Chondrocyte (in vitro differentiated cells): Measurements from ENCODE around the gene SLC46A1. TPM values are rescaled to one million over a fixed set of nuclear protein-coding genes. Genes with fewer than 3 reads are reported as not detected.

Experiments used
- DNase-seq: peaks from one replicate; pipeline ENCODE4 v3.0.0; 2021; ENCODE audit warnings: mixed read lengths, low spot score
- H3K27ac Mint-ChIP-seq: one replicate; pipeline ENCODE4 v1.8.0; 2021; ENCODE audit warnings: mild to moderate bottlenecking, moderate library complexity, mixed read lengths; ENCODE audit not compliant: unreplicated experiment
- H3K27me3 Mint-ChIP-seq: 2 replicates; pipeline ENCODE4 v1.8.0; 2021; ENCODE audit warnings: low read depth, mixed read lengths
- H3K36me3 Mint-ChIP-seq: 2 replicates; pipeline ENCODE4 v1.8.0; 2021; ENCODE audit warnings: low read depth, mixed read lengths
- H3K4me1 Mint-ChIP-seq: 2 replicates; pipeline ENCODE4 v1.8.0; 2021; ENCODE audit warnings: low read depth, mild to moderate bottlenecking, mixed read lengths
- H3K4me3 Mint-ChIP-seq: one replicate; pipeline ENCODE4 v1.8.0; 2021; ENCODE audit warnings: mild to moderate bottlenecking, moderate library complexity, mixed read lengths; ENCODE audit not compliant: unreplicated experiment
- H3K9me3 Mint-ChIP-seq: 2 replicates; pipeline ENCODE4 v1.8.0; 2021; ENCODE audit warnings: low read depth, mixed read lengths
- microRNA-seq: library from miRNA; unstranded; fragments of <30 nt; microRNA quantifications from one replicate; pipeline ENCODE4 v1.2.0, GENCODE V29; 2020; ENCODE audit warnings: borderline number of aligned reads
- total RNA-seq: library from RNA; stranded (reverse); gene quantifications from 3 replicates; pipeline ENCODE4 v1.2.1, GENCODE V29; 2021
- TF ChIP-seq, protein P1 (sequence below): fragments of 200-600 bp; sonication (generic); IDR thresholded peaks from 2 replicates; pipeline ENCODE4 v1.5.0; 2021; ENCODE audit warnings: antibody characterized with exemption, mild to moderate bottlenecking, moderate library complexity

The SLC46A1 gene
- total RNA-seq, 1 donor from 2014 or later, result 12.7 TPM

- no peaks in the 10 kb centered on the region for H3K27me3 Mint-ChIP-seq
- TF ChIP-seq, protein P1, sequence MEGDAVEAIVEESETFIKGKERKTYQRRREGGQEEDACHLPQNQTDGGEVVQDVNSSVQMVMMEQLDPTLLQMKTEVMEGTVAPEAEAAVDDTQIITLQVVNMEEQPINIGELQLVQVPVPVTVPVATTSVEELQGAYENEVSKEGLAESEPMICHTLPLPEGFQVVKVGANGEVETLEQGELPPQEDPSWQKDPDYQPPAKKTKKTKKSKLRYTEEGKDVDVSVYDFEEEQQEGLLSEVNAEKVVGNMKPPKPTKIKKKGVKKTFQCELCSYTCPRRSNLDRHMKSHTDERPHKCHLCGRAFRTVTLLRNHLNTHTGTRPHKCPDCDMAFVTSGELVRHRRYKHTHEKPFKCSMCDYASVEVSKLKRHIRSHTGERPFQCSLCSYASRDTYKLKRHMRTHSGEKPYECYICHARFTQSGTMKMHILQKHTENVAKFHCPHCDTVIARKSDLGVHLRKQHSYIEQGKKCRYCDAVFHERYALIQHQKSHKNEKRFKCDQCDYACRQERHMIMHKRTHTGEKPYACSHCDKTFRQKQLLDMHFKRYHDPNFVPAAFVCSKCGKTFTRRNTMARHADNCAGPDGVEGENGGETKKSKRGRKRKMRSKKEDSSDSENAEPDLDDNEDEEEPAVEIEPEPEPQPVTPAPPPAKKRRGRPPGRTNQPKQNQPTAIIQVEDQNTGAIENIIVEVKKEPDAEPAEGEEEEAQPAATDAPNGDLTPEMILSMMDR, result no peak
- no peak for DNase-seq
- peaks cover 33% of the 10 kb centered on the region for H3K36me3 Mint-ChIP-seq
- peak overlapping the region; percentile 92 for H3K27ac Mint-ChIP-seq
- H3K9me3 Mint-ChIP-seq, result no peaks in the 10 kb centered on the region
- no peak overlapping the region for H3K4me3 Mint-ChIP-seq
- H3K4me1 Mint-ChIP-seq, result peaks cover 32% of the 10 kb centered on the region
These were observed 60.4 kb downstream of the SLC46A1 start for GRCh38 chr17:28345419-28346198.

Small RNAs within 50 kb of the gene (microRNA-seq; reads per million reads assigned to microRNA genes)
- not detected for gene MIR4723

Other genes with a start within 250 kb of the SLC46A1 start
- 11.8 to 14.3 TPM (median 13.6 TPM) in 3 replicates for gene TMEM97, start 87.0 kb downstream of the SLC46A1 start, total RNA-seq
- gene IFT20, start 70.7 kb downstream of the SLC46A1 start, total RNA-seq, result 63.7 to 70.2 TPM (median 64.3 TPM) in 3 replicates
- 52.0 to 79.5 TPM (median 74.0 TPM) in 3 replicates for gene TNFAIP1, start 70.5 kb downstream of the SLC46A1 start, total RNA-seq
- gene POLDIP2, start 48.7 kb downstream of the SLC46A1 start, total RNA-seq, result 70.1 to 70.8 TPM (median 70.4 TPM) in 3 replicates
- not detected in 3 replicates for gene SEBOX, start 41.0 kb downstream of the SLC46A1 start, total RNA-seq
- gene VTN, start 35.9 kb downstream of the SLC46A1 start, total RNA-seq, result 0.31 to 0.55 TPM (median 0.41 TPM) in 3 replicates
- 22.2 to 24.1 TPM (median 23.0 TPM) in 3 replicates for gene SARM1, start 34.5 kb downstream of the SLC46A1 start, total RNA-seq
- not detected in 3 replicates for gene SLC13A2, start 67.4 kb upstream of the SLC46A1 start, total RNA-seq
- not detected in 3 replicates for gene FOXN1, start 100.1 kb upstream of the SLC46A1 start, total RNA-seq
- gene UNC119, start 146.4 kb upstream of the SLC46A1 start, total RNA-seq, result 19.8 to 24.9 TPM (median 24.1 TPM) in 3 replicates
- gene PIGS, start 165.3 kb upstream of the SLC46A1 start, total RNA-seq, result 56.5 to 65.7 TPM (median 62.9 TPM) in 3 replicates
- 3.9 to 9.5 TPM (median 8.0 TPM) in 3 replicates for gene ALDOC, start 170.7 kb upstream of the SLC46A1 start, total RNA-seq
- gene SPAG5, start 192.8 kb upstream of the SLC46A1 start, total RNA-seq, result 10.3 to 20.3 TPM (median 12.9 TPM) in 3 replicates
- 4.7 to 9.0 TPM (median 6.4 TPM) in 3 replicates for gene RSKR, start 208.0 kb upstream of the SLC46A1 start, total RNA-seq
- 112 to 158 TPM (median 114 TPM) in 3 replicates for gene BLTP2, start 238.9 kb upstream of the SLC46A1 start, total RNA-seq